Suprapubic skin (tissue), 4 donors: ENCODE results near the gene EEF1A1. TPM values are rescaled to one million over a fixed set of nuclear protein-coding genes. Genes with fewer than 3 reads are reported as not detected.
"Not testable (repeated sequence)": the region's sequence is repeated elsewhere in the genome, so short reads cannot be mapped to it uniquely, and the experiment has no call there.

ENCODE experiments used
- DNase-seq, 2 donors: peaks; one replicate each; pipeline ENCODE4 v3.0.0-alpha.2; 2019; ENCODE audit warnings: low spot score in 2 of 2
- H3K27ac ChIP-seq: fragments of 200-600 bp; sonication (generic); one replicate; pipeline ENCODE4 v1.5.1; 2019
- H3K27me3 ChIP-seq: fragments of 200-600 bp; sonication (generic); one replicate; pipeline ENCODE4 v1.5.1; 2019
- H3K36me3 ChIP-seq: fragments of 200-600 bp; sonication (generic); one replicate; pipeline ENCODE4 v1.5.1; 2019
- H3K4me1 ChIP-seq: fragments of 200-600 bp; sonication (generic); one replicate; pipeline ENCODE4 v1.5.1; 2019
- H3K4me3 ChIP-seq: fragments of 200-600 bp; sonication (generic); one replicate; pipeline ENCODE4 v1.5.1; 2019; ENCODE audit warnings: mild to moderate bottlenecking
- H3K9me3 ChIP-seq: fragments of 200-600 bp; sonication (generic); one replicate; pipeline ENCODE4 v1.5.1; 2019
- EP300 ChIP-seq: sonication (generic); formaldehyde crosslinking; IDR thresholded peaks from one replicate; pipeline ENCODE4 v1.6.1; 2017; ENCODE audit warnings: antibody characterized with exemption
- POLR2A ChIP-seq, 2 donors: fragments of 450-650 bp; IDR thresholded peaks; one replicate each; pipeline ENCODE4 v1.6.1; 2017; ENCODE audit warnings: antibody characterized with exemption in 2 of 2, mild to moderate bottlenecking in 2 of 2, moderate library complexity in 2 of 2
- POLR2AphosphoS5 ChIP-seq, 3 donors: sonication (generic); formaldehyde crosslinking; IDR thresholded peaks; one replicate each; pipeline ENCODE4 v1.6.1; 2017; ENCODE audit warnings: antibody characterized with exemption in 3 of 3
- WGBS: methylation state at CpG from one replicate; pipeline ENCODE4 v1.1.5; 2018; 5-methylcytosine and 5-hydroxymethylcytosine counted together
- total RNA-seq, 4 donors: library from RNA; depleted of rRNA; stranded (reverse); fragments of >200 nt; gene quantifications; one replicate each; pipeline ENCODE4 v1.1.0, GENCODE V29; 2016
- TF ChIP-seq, protein P1 (sequence below), 2 donors: fragments of 200-600 bp in 1 of 2; fragments of 450-650 bp in 1 of 2; sonication (generic) in 1 of 2; IDR thresholded peaks; one replicate each; pipeline ENCODE4 v1.5.1; 2016 to 2019; ENCODE audit warnings: antibody characterized with exemption in 2 of 2, mild to moderate bottlenecking in 1 of 2, moderate library complexity in 1 of 2

Gene EEF1A1
- total RNA-seq, 4 donors from 2014 or later, result 8,061 to 12,310 (median 11,939) TPM

DNA sequence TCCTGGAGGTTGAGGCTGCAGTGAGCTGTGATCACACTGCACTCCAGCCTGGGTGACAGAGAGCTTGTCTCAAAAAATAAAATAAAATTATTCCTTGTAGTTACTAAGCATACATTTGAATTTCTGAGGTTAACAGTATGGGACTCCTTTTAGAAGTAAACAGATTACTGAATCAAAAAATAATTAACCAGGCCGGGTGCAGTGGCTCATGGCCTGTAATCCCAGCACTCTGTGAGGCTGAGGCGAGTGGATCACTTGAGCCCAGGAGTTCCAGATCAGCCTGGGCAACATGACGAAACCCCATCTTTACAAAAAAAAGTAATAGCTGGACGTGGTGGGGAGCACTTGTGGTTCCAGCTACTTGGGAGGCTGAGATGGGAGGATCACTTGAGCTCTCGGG lies 22.1 kb upstream of the EEF1A1 start:
- Histone ChIP-seq H3K27me3 (no peaks in the 10 kb centered on the region), H3K4me3 (no peak overlapping the region), H3K36me3 (no peaks in the 10 kb centered on the region), H3K4me1 (no peaks in the 10 kb centered on the region), H3K27ac (no peak overlapping the region), H3K9me3 (no peaks in the 10 kb centered on the region)
- TF ChIP-seq POLR2A (IDR thresholded peaks at IDR 0.05), result no peak
- TF ChIP-seq, protein P1, sequence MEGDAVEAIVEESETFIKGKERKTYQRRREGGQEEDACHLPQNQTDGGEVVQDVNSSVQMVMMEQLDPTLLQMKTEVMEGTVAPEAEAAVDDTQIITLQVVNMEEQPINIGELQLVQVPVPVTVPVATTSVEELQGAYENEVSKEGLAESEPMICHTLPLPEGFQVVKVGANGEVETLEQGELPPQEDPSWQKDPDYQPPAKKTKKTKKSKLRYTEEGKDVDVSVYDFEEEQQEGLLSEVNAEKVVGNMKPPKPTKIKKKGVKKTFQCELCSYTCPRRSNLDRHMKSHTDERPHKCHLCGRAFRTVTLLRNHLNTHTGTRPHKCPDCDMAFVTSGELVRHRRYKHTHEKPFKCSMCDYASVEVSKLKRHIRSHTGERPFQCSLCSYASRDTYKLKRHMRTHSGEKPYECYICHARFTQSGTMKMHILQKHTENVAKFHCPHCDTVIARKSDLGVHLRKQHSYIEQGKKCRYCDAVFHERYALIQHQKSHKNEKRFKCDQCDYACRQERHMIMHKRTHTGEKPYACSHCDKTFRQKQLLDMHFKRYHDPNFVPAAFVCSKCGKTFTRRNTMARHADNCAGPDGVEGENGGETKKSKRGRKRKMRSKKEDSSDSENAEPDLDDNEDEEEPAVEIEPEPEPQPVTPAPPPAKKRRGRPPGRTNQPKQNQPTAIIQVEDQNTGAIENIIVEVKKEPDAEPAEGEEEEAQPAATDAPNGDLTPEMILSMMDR (IDR thresholded peaks at IDR 0.05), result no peak
- no peak for DNase-seq
- WGBS, result 94% methylated on average over 5 of the region's 5 CpGs

DNA sequence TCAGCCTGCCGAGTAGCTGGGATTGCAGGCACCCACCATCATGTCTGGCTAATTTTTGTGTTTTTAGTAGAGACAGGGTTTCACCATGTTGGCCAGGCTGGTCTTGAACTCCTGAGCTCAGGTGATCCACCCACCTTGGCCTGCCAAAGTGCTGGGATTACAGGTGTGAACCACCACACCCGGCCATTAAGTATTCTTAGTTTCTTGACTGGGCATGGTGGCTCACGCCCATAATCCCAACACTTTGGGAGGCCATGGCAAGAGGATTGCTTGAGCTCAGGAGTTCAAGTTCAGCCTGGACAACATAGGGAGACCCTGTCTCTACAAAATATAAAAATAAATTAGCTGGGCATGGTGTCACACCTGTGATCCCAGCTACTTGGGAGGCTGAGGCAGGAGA lies 21.6 kb upstream of the EEF1A1 start:
- H3K27ac ChIP-seq, H3K4me1 ChIP-seq, H3K27me3 ChIP-seq, DNase-seq, H3K9me3 ChIP-seq, H3K36me3 ChIP-seq, H3K4me3 ChIP-seq: not testable (repeated sequence)
- 96% methylated on average over 3 of the region's 3 CpGs for WGBS

DNA sequence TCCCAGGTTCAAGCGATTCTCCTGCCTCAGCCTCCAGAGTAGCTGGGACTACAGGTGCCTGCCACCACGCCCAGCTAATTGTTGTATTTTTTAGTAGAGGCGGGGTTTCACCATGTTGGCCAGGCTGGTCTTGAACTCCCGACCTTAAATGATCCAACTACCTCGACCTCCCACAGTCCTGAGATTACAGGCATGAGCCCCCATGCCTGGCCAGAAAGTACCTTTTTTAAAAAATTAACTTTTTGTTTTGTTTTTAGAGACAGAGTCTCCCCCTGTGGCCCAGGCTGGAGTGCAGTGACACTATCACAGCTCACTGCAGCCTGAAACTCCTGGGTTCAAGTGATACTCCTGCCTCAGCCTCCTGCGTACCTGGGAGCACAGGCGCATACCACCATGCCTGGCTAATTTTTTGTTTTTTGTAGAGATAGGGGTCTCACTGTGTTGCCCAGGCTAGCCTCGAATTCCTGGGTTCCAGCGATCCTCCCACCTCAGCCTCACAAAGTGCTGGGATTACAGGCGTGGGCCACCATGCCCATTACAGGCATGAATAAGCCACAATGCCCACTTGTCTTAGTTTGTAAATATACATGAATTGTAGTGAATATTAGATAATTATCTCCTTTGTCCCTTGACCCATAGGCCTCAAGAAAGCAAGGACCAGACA lies 17.4 kb upstream of the EEF1A1 start:
- WGBS, result 94% methylated on average over 10 of the region's 10 CpGs
- H3K9me3 ChIP-seq, result no peaks in the 10 kb centered on the region
- no peaks in the 10 kb centered on the region for H3K4me1 ChIP-seq
- no peaks in the 10 kb centered on the region for H3K27me3 ChIP-seq
- H3K27ac ChIP-seq, result no peak overlapping the region
- no peak for DNase-seq
- H3K36me3 ChIP-seq, result no peaks in the 10 kb centered on the region
- no peak overlapping the region for H3K4me3 ChIP-seq
- TF ChIP-seq POLR2AphosphoS5 (IDR thresholded peaks at IDR 0.05) (no peak), POLR2A (IDR thresholded peaks at IDR 0.05) (no peak), EP300 (no peak)
- TF ChIP-seq, protein P1 (IDR thresholded peaks at IDR 0.05), result no peak

DNA sequence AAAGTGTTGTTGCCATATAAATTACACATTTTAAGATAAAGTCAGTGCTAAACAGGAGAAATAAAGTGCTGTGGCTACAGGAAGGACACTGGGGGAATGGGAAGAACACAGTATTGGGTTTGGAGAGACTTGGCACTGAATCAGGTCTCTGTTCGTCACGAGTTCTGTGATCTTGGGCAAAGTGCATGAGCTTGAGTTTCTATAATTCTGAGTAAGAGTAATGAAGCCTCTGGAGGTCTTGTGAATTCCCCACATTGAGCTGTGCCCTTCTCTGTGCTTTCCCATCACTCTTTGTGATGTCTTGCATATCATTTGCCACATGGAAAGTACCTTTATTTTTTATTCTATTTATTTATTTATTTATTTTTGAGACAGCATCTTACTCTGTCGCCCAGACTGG lies 16.8 kb upstream of the EEF1A1 start:
- no peaks in the 10 kb centered on the region for H3K4me1 ChIP-seq
- H3K4me3 ChIP-seq, result no peak overlapping the region
- no peaks in the 10 kb centered on the region for H3K36me3 ChIP-seq
- 76% methylated on average over 3 of the region's 3 CpGs for WGBS
- DNase-seq, result no peak
- no peaks in the 10 kb centered on the region for H3K27me3 ChIP-seq
- TF ChIP-seq POLR2A (IDR thresholded peaks at IDR 0.05), result no peak
- TF ChIP-seq POLR2AphosphoS5 (IDR thresholded peaks at IDR 0.05), result no peak
- no peak for TF ChIP-seq EP300
- TF ChIP-seq, protein P1 (IDR thresholded peaks at IDR 0.05), result no peak
- H3K9me3 ChIP-seq, result no peaks in the 10 kb centered on the region
- H3K27ac ChIP-seq, result no peak overlapping the region

DNA sequence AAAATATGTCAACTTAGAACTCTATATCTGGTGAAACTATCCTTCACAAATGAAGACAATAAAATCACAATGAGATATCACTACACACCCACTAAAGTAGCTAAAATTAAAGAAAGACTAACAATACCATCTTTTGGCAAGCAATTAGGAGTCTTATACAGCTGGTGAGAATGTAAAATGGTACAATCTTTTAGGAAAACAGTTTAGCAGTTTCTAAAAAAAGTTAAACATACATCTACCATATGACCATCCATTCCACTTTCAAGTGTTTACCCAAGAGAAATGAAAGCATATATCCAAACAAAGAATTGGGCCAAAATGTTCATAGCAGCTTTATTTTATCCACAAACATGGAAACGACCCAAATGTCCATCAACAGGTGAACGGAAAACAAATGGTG lies 13.8 kb upstream of the EEF1A1 start:
- DNase-seq, result no peak
- Histone ChIP-seq H3K27me3 (no peaks in the 10 kb centered on the region), H3K27ac (no peak overlapping the region), H3K4me1 (no peaks in the 10 kb centered on the region), H3K36me3 (no peaks in the 10 kb centered on the region), H3K4me3 (no peak overlapping the region), H3K9me3 (no peaks in the 10 kb centered on the region)
- TF ChIP-seq POLR2A (IDR thresholded peaks at IDR 0.05) (no peak), EP300 (no peak), POLR2AphosphoS5 (IDR thresholded peaks at IDR 0.05) (no peak)
- TF ChIP-seq, protein P1 (IDR thresholded peaks at IDR 0.05), result no peak
- WGBS, result 83% methylated on average over 2 of the region's 2 CpGs

DNA sequence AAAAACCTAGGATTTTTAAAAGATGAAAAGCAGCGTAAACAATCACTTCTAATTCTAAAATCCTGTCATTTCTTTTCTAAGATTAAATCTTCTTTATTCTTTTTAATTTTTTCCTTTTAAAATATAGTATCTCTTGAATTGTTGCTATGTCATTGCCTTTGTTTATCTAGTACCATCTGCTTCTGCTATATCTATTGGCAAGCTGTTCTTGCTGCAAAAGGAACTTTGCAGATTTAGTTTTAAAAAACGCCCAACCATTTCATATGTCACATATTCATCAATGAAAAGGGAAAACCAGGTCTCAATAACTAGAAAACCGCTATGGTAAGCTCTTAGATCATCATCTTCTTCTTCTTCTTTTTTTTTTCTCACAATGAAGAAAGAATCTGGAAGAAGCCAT lies 11.5 kb upstream of the EEF1A1 start:
- no peaks in the 10 kb centered on the region for H3K36me3 ChIP-seq
- no peak overlapping the region for H3K4me3 ChIP-seq
- H3K4me1 ChIP-seq, result no peaks in the 10 kb centered on the region
- H3K27me3 ChIP-seq, result no peaks in the 10 kb centered on the region
- WGBS, result 75% methylated on average over 3 of the region's 3 CpGs
- H3K9me3 ChIP-seq, result no peaks in the 10 kb centered on the region
- TF ChIP-seq POLR2A (IDR thresholded peaks at IDR 0.05) (no peak), EP300 (no peak), POLR2AphosphoS5 (IDR thresholded peaks at IDR 0.05) (no peak)
- TF ChIP-seq, protein P1 (IDR thresholded peaks at IDR 0.05), result no peak
- H3K27ac ChIP-seq, result no peak overlapping the region
- no peak for DNase-seq
